T47D (cell line): ENCODE measurements around the gene TLCD4.

ENCODE experiments used
- DNase-seq, 2 experiments: peaks; one replicate each; pipeline versions ENCODE4 v3.0.0 to v3.0.0-alpha.2; 2011 to 2012; ENCODE audit warnings: low read depth in 1 of 2, low spot score in 1 of 2
- JUND ChIP-seq: IDR thresholded peaks from 2 replicates; pipeline ENCODE4 v1.6.1; 2012; ENCODE audit warnings: low read depth
- in situ Hi-C: cut with HindIII; loops from 2 replicates; pipeline ENCODE4 v1.10.0; 2016; ENCODE audit warnings: low sequenced_read_pairs, low pct_unique_long_range_greater_than_20kb

Gene TLCD4

GRCh38 chr1:95108792-95109191 is 8.4 kb upstream of the TLCD4 start:
- TF ChIP-seq JUND: no peak
- in situ Hi-C loops: no loop called here

DNA sequence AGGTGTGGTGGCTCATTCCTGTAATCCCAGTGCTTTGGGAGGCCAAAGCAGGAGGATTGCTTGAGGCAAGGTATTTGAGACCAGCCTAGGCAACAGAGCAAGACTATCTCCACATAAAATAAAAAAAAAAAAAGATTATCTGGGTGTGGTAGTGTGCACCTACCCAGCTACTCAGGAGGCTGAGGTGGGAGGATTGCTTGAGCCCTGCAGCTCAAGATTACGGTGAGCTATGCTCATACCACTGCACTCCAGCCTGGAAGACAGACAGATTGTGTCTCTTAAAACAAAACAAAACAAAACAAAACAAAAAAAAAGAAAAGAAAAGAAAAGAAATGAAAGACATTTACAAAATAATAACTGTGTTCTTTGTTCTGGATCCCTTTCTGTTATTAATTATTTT is 6.1 kb upstream of the TLCD4 start:
- in situ Hi-C loops: no loop called here
- no peak for TF ChIP-seq JUND

More at GRCh38 chr1:95108792-95109191, 8.4 kb upstream of the TLCD4 start:
- DNase-seq: no peak

GRCh38 chr1:95113684-95114083 is 3.5 kb upstream of the TLCD4 start:
- in situ Hi-C loops: no loop called here
- no peak for TF ChIP-seq JUND
- DNase-seq: no peak

More for the DNA sequence above, 6.1 kb upstream of the TLCD4 start:
- DNase-seq: no peak

- TF ChIP-seq JUND: no peak
- in situ Hi-C loops: no loop called here
- DNase-seq: no peak
Observed at GRCh38 chr1:95115708-95116137, 1.4 kb upstream of the TLCD4 start.

- TF ChIP-seq JUND: no peak
- peak; percentile 73 to 84 for DNase-seq
- in situ Hi-C loops: no loop called here
Observed at GRCh38 chr1:95116580-95117206, 462 bp upstream of the TLCD4 start.

GRCh38 chr1:95118067-95118499 is 928 bp downstream of the TLCD4 start:
- in situ Hi-C loops: no loop called here
- no peak for DNase-seq
- TF ChIP-seq JUND: no peak

DNA sequence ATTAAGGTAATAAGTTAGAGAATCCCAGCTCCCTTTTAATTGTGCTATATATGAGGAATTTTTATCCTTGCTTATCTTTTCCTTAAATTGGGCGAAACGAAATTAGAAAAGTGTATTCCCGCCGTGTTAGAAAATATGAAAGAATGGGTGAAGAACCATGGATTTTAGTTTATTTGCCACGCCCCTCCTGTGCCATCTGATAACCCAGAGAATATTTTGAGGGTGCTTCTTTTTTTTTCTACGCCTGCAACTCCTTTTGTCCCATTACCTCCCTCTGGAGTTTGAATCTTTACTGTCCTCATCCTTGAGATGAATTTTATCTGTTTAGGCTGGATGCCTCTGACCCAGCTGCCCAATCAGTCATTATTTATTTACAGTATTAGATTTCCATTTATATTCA is 1.6 kb downstream of the TLCD4 start:
- in situ Hi-C loops: no loop called here
- TF ChIP-seq JUND: no peak
- DNase-seq: no peak

DNA sequence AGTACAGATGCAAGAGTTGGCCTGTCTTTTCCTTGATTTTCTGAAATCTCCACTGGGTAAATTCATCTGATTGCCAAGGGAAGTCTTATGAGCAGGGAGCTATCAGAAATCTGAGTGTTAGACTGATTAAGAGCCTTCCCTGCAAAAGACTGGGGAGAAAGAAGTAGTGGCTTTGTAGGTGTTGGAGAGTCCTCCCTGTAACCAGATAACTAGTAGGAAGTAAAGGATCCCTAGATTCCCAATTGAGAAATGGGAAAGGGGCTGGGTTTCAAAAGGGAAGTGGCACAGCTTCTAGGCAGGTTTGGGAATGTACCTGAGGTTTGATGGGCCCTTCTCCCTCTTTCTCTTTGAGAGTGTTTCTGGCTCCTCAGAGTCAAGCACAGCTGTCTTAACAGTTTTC is 2.1 kb downstream of the TLCD4 start:
- no peak for TF ChIP-seq JUND
- in situ Hi-C loops: no loop called here
- no peak for DNase-seq

DNA sequence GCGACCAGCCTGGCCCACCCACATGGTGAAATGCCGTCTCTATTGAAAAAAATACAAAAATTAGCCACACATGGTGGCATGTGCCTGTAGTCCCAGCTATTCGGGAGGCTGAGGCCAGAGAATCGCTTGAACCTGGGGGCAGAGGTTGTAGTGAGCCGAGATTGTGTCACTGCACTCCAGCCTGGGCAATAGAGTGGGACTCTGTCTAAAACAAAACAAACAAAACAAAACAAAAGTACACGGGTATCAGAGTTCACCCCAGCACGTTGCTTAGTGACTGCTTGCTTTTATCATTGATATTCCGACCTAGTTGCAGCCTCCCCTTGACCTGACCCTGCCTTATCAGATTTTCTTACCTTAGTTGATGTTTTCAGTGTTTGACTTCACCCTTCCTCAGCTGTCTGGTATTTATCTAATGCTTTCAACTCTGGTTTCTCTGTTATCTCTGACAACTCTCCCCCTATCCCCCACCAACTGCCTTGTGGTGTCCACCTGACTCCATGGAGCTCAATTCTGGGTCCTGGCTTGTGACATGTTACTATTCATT is 5.1 kb downstream of the TLCD4 start:
- no peak for TF ChIP-seq JUND
- in situ Hi-C loops: no loop called here
- DNase-seq: no peak

GRCh38 chr1:95124342-95124741 is 7.2 kb downstream of the TLCD4 start:
- no peak for TF ChIP-seq JUND
- in situ Hi-C loops: no loop called here
- DNase-seq: no peak

GRCh38 chr1:95126366-95126765 is 9.2 kb downstream of the TLCD4 start:
- in situ Hi-C loops: no loop called here
- DNase-seq: no peak
- no peak for TF ChIP-seq JUND

DNA sequence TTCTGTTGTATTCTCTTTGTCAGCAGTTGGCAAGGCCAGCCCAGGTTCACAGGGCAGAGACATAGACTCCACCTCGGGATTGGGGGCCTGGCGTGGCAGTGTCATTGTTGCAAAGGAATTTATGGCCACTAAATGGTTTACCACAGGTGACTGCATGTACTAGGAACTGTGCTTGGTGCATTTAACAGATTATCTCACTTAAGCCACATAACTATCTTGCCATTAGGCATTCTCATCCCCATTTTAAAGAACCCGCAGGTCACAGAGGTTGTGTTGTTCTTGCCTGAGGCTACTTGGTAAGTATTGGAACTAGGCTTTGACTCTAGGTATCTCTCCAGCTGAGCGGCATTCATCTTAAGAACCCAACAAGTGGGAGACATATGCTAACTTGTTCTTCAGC is 9.7 kb downstream of the TLCD4 start:
- in situ Hi-C loops: no loop called here
- TF ChIP-seq JUND: no peak
- no peak for DNase-seq

- no peak for TF ChIP-seq JUND
- in situ Hi-C loops: no loop called here
- DNase-seq: no peak
Observed at GRCh38 chr1:95127380-95127779, 10.2 kb downstream of the TLCD4 start.

DNA sequence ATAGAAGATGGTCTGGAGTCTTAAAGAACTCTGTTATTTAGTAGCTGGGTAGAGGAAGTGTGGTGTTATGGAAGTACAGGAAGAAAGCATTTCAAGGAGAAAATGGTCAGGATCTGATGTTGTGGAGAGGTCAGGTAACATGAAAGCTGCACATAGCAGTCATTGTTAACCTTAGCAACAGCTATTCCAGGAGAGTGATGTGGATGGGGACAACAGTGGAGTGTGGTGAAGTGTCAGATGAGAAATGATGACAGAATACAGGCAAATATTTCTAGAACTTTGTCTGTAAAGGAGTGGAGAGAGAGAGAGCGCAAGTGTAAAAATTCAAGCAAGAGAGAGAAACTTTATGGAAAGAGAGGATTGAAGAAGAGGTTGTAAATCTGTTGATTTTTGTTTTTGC is 15.6 kb downstream of the TLCD4 start:
- in situ Hi-C loops: no loop called here
- TF ChIP-seq JUND: no peak
- DNase-seq: no peak
